PC-3 (cell line): ENCODE results near the gene FUS. TPM values are rescaled to one million over a fixed set of nuclear protein-coding genes. Genes with fewer than 3 reads are reported as not detected.

Experiments used
- ATAC-seq: fragments of 200-7000 bp; cut with Tn5 transposase; 2 replicates; pipeline ENCODE4 v1.9.1; 2020; ENCODE audit warnings: mild to moderate bottlenecking, moderate library complexity
- BruUV-seq: library from RNA; stranded (reverse); fragments of 400-500 nt; replicated peaks from 2 replicates; lab custom pipeline; 2021; lab: Mats Ljungman, UMichigan
- CTCF ChIA-PET: fragments of 300-600 bp; sonication (Branson Sonifier 250); formaldehyde crosslinking; loops from one replicate; lab custom pipeline; 2022; ENCODE audit warnings: antibody characterized with exemption; lab: Charles Lee
- POLR2A ChIA-PET: fragments of 300-600 bp; sonication (Branson Sonifier 250); formaldehyde crosslinking; loops from one replicate; lab custom pipeline; 2022; ENCODE audit warnings: antibody characterized with exemption; ENCODE audit not compliant: unreplicated experiment; lab: Charles Lee
- DNase-seq: peaks from one replicate; pipeline ENCODE4 v3.0.0-alpha.2; 2015
- H2AFZ ChIP-seq: fragments of 300-600 bp; sonication (generic); 2 replicates; pipeline ENCODE4 v1.6.0; 2016; ENCODE audit warnings: antibody characterized with exemption, low read length
- H3F3A ChIP-seq: fragments of 300-600 bp; sonication (generic); one replicate; pipeline ENCODE4 v1.6.0; 2017; ENCODE audit warnings: antibody characterized with exemption, low read length, control low read depth, mild to moderate bottlenecking; ENCODE audit not compliant: unreplicated experiment
- H3K27ac ChIP-seq: fragments of 300-600 bp; sonication (generic); 2 replicates; pipeline ENCODE4 v1.5.1; 2016; ENCODE audit warnings: mild to moderate bottlenecking, low read length
- H3K27me3 ChIP-seq: fragments of 300-600 bp; sonication (generic); 2 replicates; pipeline ENCODE4 v1.6.1; 2016; ENCODE audit warnings: low read length, mixed read lengths
- H3K36me3 ChIP-seq: fragments of 300-600 bp; sonication (generic); 2 replicates; pipeline ENCODE4 v1.6.1; 2016; ENCODE audit warnings: low read depth, mixed run types, low read length, mixed read lengths
- H3K4me1 ChIP-seq: fragments of 300-600 bp; sonication (generic); 2 replicates; pipeline ENCODE4 v1.5.1; 2016; ENCODE audit warnings: low read length; ENCODE audit not compliant: insufficient read depth
- H3K4me2 ChIP-seq: fragments of 300-600 bp; sonication (generic); 2 replicates; pipeline ENCODE4 v1.6.0; 2016; ENCODE audit warnings: low read length
- H3K4me3 ChIP-seq: fragments of 300-600 bp; sonication (generic); 2 replicates; pipeline ENCODE4 v1.5.1; 2016; ENCODE audit warnings: mild to moderate bottlenecking, low read length, mixed read lengths
- H3K79me2 ChIP-seq: fragments of 300-600 bp; sonication (generic); 2 replicates; pipeline ENCODE4 v1.6.1; 2017; ENCODE audit warnings: low read length, mixed read lengths
- H3K9ac ChIP-seq: fragments of 300-600 bp; sonication (generic); 2 replicates; pipeline ENCODE4 v1.6.0; 2016; ENCODE audit warnings: mild to moderate bottlenecking, low read length
- H3K9me2 ChIP-seq: fragments of 300-600 bp; sonication (generic); replicated peaks from 2 replicates; pipeline ENCODE4 v1.6.1; 2016; ENCODE audit warnings: mixed run types, low read length, mixed read lengths
- H3K9me3 ChIP-seq: fragments of 300-600 bp; sonication (generic); 2 replicates; pipeline ENCODE4 v1.6.1; 2016; ENCODE audit warnings: low read length, mixed read lengths
- H4K20me1 ChIP-seq: fragments of 300-600 bp; sonication (generic); 2 replicates; pipeline ENCODE4 v1.6.1; 2016; ENCODE audit warnings: low read length, mixed read lengths
- CTCF ChIP-seq: fragments of 300-600 bp; sonication (generic); conservative IDR thresholded peaks from 2 replicates; pipeline ENCODE4 v1.5.1; 2017; ENCODE audit warnings: antibody characterized with exemption, low read depth, mild to moderate bottlenecking, low read length
- EZH2 ChIP-seq: fragments of 300-600 bp; sonication (generic); IDR thresholded peaks from one replicate; pipeline ENCODE4 v1.6.1; 2017; ENCODE audit warnings: antibody characterized with exemption, mild to moderate bottlenecking, low read length; ENCODE audit not compliant: unreplicated experiment
- EZH2phosphoT487 ChIP-seq: fragments of 300-600 bp; sonication (generic); IDR thresholded peaks from 2 replicates; pipeline ENCODE4 v1.6.1; 2018; ENCODE audit warnings: mild to moderate bottlenecking, antibody characterized with exemption, low read length, borderline replicate concordance
- intact Hi-C: fragments of 100-400 bp; cut with micrococcal nuclease; formaldehyde crosslinking; loops from 2 replicates; pipeline ENCODE4 v1.9.0; 2023
- total RNA-seq: library from RNA; depleted of rRNA; stranded (reverse); fragments of >200 nt; gene quantifications from 2 replicates; pipeline ENCODE4 v1.2.3, GENCODE V29; 2014

The FUS gene
- total RNA-seq, 1 experiment from 2014 or later, result 43.0 TPM

- Histone ChIP-seq H4K20me1 (no peaks in the 10 kb centered on the region), H3K79me2 (no peaks in the 10 kb centered on the region), H3K9me2 (no peaks in the 10 kb centered on the region), H3K4me1 (0 out of 2 replicates have a peak, but pooled peaks cover 7% of the 10 kb centered on the region), H3F3A (no peaks in the 10 kb centered on the region), H2AFZ (no peak overlapping the region), H3K9ac (no peak overlapping the region), H3K36me3 (no peaks in the 10 kb centered on the region), H3K27me3 (peaks cover 10% of the 10 kb centered on the region), H3K4me2 (no peak overlapping the region), H3K27ac (no peak overlapping the region), H3K9me3 (no peaks in the 10 kb centered on the region), H3K4me3 (no peak overlapping the region)
- ChIA-PET POLR2A (no interaction called here), CTCF (no interaction called here)
- no TSS peak for BruUV-seq
- no peak for TF ChIP-seq EZH2phosphoT487
- TF ChIP-seq CTCF, result no peak
- no peak for TF ChIP-seq EZH2
- intact Hi-C loops, result no loop called here
- ATAC-seq (no peak), DNase-seq (no peak)
Measured at GRCh38 chr16:31217136-31217530, 37.2 kb downstream of the FUS start.

GRCh38 chr16:31219154-31219741 is 39.3 kb downstream of the FUS start:
- ChIA-PET POLR2A (no interaction called here), CTCF (no interaction called here)
- Histone ChIP-seq H3K27ac (no peak overlapping the region), H3K9me2 (no peaks in the 10 kb centered on the region), H3F3A (no peaks in the 10 kb centered on the region), H3K9ac (no peak overlapping the region), H3K4me2 (no peak overlapping the region), H3K4me1 (0 out of 2 replicates have a peak, but pooled peaks cover 7% of the 10 kb centered on the region), H3K9me3 (no peaks in the 10 kb centered on the region), H3K79me2 (no peaks in the 10 kb centered on the region), H2AFZ (no peak overlapping the region), H3K36me3 (no peaks in the 10 kb centered on the region), H3K4me3 (no peak overlapping the region), H3K27me3 (peaks cover 10% of the 10 kb centered on the region), H4K20me1 (no peaks in the 10 kb centered on the region)
- intact Hi-C loops, result no loop called here
- DNase-seq (no peak), ATAC-seq (no peak)
- BruUV-seq, result no TSS peak
- no peak for TF ChIP-seq CTCF
- no peak for TF ChIP-seq EZH2phosphoT487
- no peak for TF ChIP-seq EZH2

GRCh38 chr16:31221357-31222160 is 41.6 kb downstream of the FUS start:
- Histone ChIP-seq H3K27ac (no peak overlapping the region), H3K4me1 (no peaks in the 10 kb centered on the region), H3K9ac (no peak overlapping the region), H3K79me2 (no peaks in the 10 kb centered on the region), H3K36me3 (no peaks in the 10 kb centered on the region), H3F3A (no peaks in the 10 kb centered on the region), H3K4me2 (no peak overlapping the region), H3K9me2 (no peaks in the 10 kb centered on the region), H3K27me3 (peaks cover under 1% of the 10 kb centered on the region; the same call in 1 of the 2 replicates), H3K4me3 (no peak overlapping the region), H3K9me3 (no peaks in the 10 kb centered on the region), H2AFZ (no peak overlapping the region), H4K20me1 (no peaks in the 10 kb centered on the region)
- no peak for DNase-seq
- ATAC-seq, result no peak
- TF ChIP-seq CTCF (no peak), EZH2 (no peak), EZH2phosphoT487 (no peak)
- POLR2A ChIA-PET, result no interaction called here
- intact Hi-C loops, result no loop called here
- no TSS peak for BruUV-seq
- CTCF ChIA-PET, result no interaction called here
